GM21360 (cell line): ENCODE measurements around the gene GRIK2.

ENCODE experiments used
- ATAC-seq: cut with Tn5 transposase; IDR thresholded peaks from one replicate; pipeline ENCODE4 v1.9.1; 2021; ENCODE audit warnings: mild to moderate bottlenecking, moderate library complexity; ENCODE audit not compliant: unreplicated experiment

The GRIK2 gene

GRCh38 chr6:102118034-102118433, 724.5 kb downstream of the GRIK2 start:
- no peak for ATAC-seq
